A549 (cell line): ENCODE measurements around the gene DSTYK. TPM values are rescaled to one million over a fixed set of nuclear protein-coding genes. Genes with fewer than 3 reads are reported as not detected.

Experiments used
- ATAC-seq, 2 experiments: fragments of 200-7000 bp in 1 of 2; fragments of >200 bp in 1 of 2; cut with Nextera tagmentation in 1 of 2; cut with Tn5 transposase in 1 of 2; 3 replicates each; pipeline versions ENCODE4 v1.8.0 to v1.9.1; 2018 to 2020; ENCODE audit warnings: mild to moderate bottlenecking in 1 of 2, moderate library complexity in 1 of 2
- CTCF ChIA-PET: fragments of 300-600 bp; sonication (Branson Sonifier 250); formaldehyde crosslinking; extraction: SDS; loops from one replicate; lab custom pipeline; 2021; ENCODE audit warnings: antibody characterized with exemption, inconsistent platforms; lab: Yijun Ruan, JAX
- POLR2A ChIA-PET: fragments of 350-600 bp; formaldehyde crosslinking; extraction: SDS; loops from one replicate; lab custom pipeline; 2021; ENCODE audit warnings: antibody characterized with exemption, inconsistent platforms; lab: Yijun Ruan, JAX
- DNase-seq, 2 experiments: peaks; one replicate each; pipeline versions ENCODE4 v3.0.0 to v3.0.0-alpha.2; 2011 to 2016; ENCODE audit warnings: low read depth in 1 of 2, low spot score in 1 of 2
- FAIRE-seq: peaks from 2 replicates; lab custom pipeline; 2011; peaks lifted over from hg19 to GRCh38; lab: Jason Lieb, UNC
- H3K27ac ChIP-seq, 2 experiments: fragments of >200 bp; sonication (Bioruptor Twin); formaldehyde crosslinking; 3 replicates each; pipeline ENCODE4 v1.5.1; 2016 to 2017
- H3K4me1 ChIP-seq: fragments of >200 bp; sonication (Bioruptor Twin); formaldehyde crosslinking; 3 replicates; pipeline ENCODE4 v1.6.1; 2016
- H3K4me2 ChIP-seq: fragments of >200 bp; sonication (Bioruptor Twin); formaldehyde crosslinking; 3 replicates; pipeline ENCODE4 v1.6.1; 2016
- H3K4me3 ChIP-seq: fragments of >200 bp; sonication (Bioruptor Twin); formaldehyde crosslinking; 3 replicates; pipeline ENCODE4 v1.5.1; 2016
- H3K9me3 ChIP-seq: fragments of >200 bp; sonication (Bioruptor Twin); formaldehyde crosslinking; 3 replicates; pipeline ENCODE4 v1.6.1; 2016
- BHLHE40 ChIP-seq: IDR thresholded peaks from 2 replicates; pipeline ENCODE4 v1.6.1; 2012; ENCODE audit warnings: low read depth, low read length, inconsistent platforms
- CBX2 ChIP-seq: fragments of 200-600 bp; sonication (generic); IDR thresholded peaks from 2 replicates; pipeline ENCODE4 v1.6.1; 2016; ENCODE audit warnings: low read depth, mild to moderate bottlenecking, borderline replicate concordance
- CBX8 ChIP-seq: fragments of 200-600 bp; sonication (generic); IDR thresholded peaks from 2 replicates; pipeline ENCODE4 v1.6.1; 2016
- CEBPB ChIP-seq, 2 experiments: fragments of >200 bp in 1 of 2; sonication (Bioruptor Twin) in 1 of 2; formaldehyde crosslinking in 1 of 2; IDR thresholded peaks; 2 replicates each; pipeline ENCODE4 v1.6.1; 2012 to 2016
- CHD2 ChIP-seq: fragments of 150-350 bp; IDR thresholded peaks from 2 replicates; pipeline ENCODE4 v1.6.1; 2014; ENCODE audit warnings: low read length; ENCODE audit not compliant: partially characterized antibody
- CHD4 ChIP-seq: fragments of 200-600 bp; sonication (generic); IDR thresholded peaks from 2 replicates; pipeline ENCODE4 v1.6.1; 2016; ENCODE audit warnings: antibody characterized with exemption, mild to moderate bottlenecking, borderline replicate concordance
- EP300 ChIP-seq, 2 experiments: fragments of >200 bp; sonication (Bioruptor Twin); formaldehyde crosslinking; IDR thresholded peaks; 2 replicates in 1 of 2; 3 replicates in 1 of 2; pipeline ENCODE4 v1.6.1; 2016 to 2017
- ESRRA ChIP-seq: fragments of 150-350 bp; IDR thresholded peaks from 2 replicates; pipeline ENCODE4 v1.6.1; 2014; ENCODE audit warnings: mild to moderate bottlenecking, low read length, borderline replicate concordance
- FOSB ChIP-seq: fragments of 250-450 bp; sonication (Bioruptor Pico); IDR thresholded peaks from 2 replicates; pipeline ENCODE4 v1.5.0; 2020; ENCODE audit warnings: mild to moderate bottlenecking, moderate library complexity
- FOSL2 ChIP-seq, 2 experiments: fragments of 450-650 bp in 1 of 2; fragments of >200 bp in 1 of 2; sonication (Bioruptor Twin) in 1 of 2; formaldehyde crosslinking; IDR thresholded peaks; 2 replicates each; pipeline versions ENCODE4 v1.5.0 to v1.6.1; 2016 to 2020; ENCODE audit warnings: mild to moderate bottlenecking in 1 of 2, moderate library complexity in 1 of 2
- FOXS1 ChIP-seq: fragments of 250-450 bp; sonication (Bioruptor Pico); IDR thresholded peaks from 2 replicates; pipeline ENCODE4 v1.5.0; 2020; ENCODE audit warnings: mild to moderate bottlenecking, moderate library complexity
- GATA3 ChIP-seq: IDR thresholded peaks from 2 replicates; pipeline ENCODE4 v1.6.1; 2012; ENCODE audit warnings: borderline replicate concordance
- HEYL ChIP-seq: fragments of 250-450 bp; sonication (Bioruptor Pico); IDR thresholded peaks from 2 replicates; pipeline ENCODE4 v1.8.0; 2021; ENCODE audit warnings: mild to moderate bottlenecking, moderate library complexity
- JUN ChIP-seq, 2 experiments: fragments of >200 bp; sonication (Bioruptor Twin); formaldehyde crosslinking; IDR thresholded peaks; 2 replicates in 1 of 2; 3 replicates in 1 of 2; pipeline ENCODE4 v1.6.1; 2016 to 2017
- JUNB ChIP-seq: fragments of >200 bp; sonication (Bioruptor Twin); formaldehyde crosslinking; IDR thresholded peaks from 2 replicates; pipeline ENCODE4 v1.6.1; 2016
- KDM1A ChIP-seq: fragments of 200-600 bp; sonication (generic); IDR thresholded peaks from 2 replicates; pipeline ENCODE4 v1.6.1; 2016; ENCODE audit warnings: low read depth, mild to moderate bottlenecking
- MAFK ChIP-seq: fragments of 450-650 bp; IDR thresholded peaks from 2 replicates; pipeline ENCODE4 v1.6.1; 2014; ENCODE audit not compliant: partially characterized antibody
- MYC ChIP-seq: IDR thresholded peaks from 2 replicates; pipeline ENCODE4 v1.6.1; 2012; ENCODE audit warnings: mild to moderate bottlenecking, inconsistent platforms, low read length, improper control_type of control experiment, borderline replicate concordance
- NFE2L2 ChIP-seq: fragments of 150-350 bp; conservative IDR thresholded peaks from 2 replicates; pipeline ENCODE4 v1.6.1; 2014; ENCODE audit warnings: low read length
- POLR2A ChIP-seq: IDR thresholded peaks from 2 replicates; pipeline ENCODE4 v1.6.1; 2012; ENCODE audit warnings: mild to moderate bottlenecking, low read length
- POLR2AphosphoS2 ChIP-seq: conservative IDR thresholded peaks from 2 replicates; pipeline ENCODE4 v1.6.1; 2012; ENCODE audit warnings: low read length, improper control_type of control experiment, inconsistent platforms
- RARB ChIP-seq: fragments of 250-450 bp; sonication (Bioruptor Pico); IDR thresholded peaks from 2 replicates; pipeline ENCODE4 v1.8.0; 2021; ENCODE audit warnings: mild to moderate bottlenecking, moderate library complexity
- RCOR1 ChIP-seq: fragments of 150-350 bp; IDR thresholded peaks from 2 replicates; pipeline ENCODE4 v1.6.1; 2014; ENCODE audit warnings: antibody characterized with exemption, low read length, low read depth
- SMC3 ChIP-seq: fragments of >200 bp; sonication (Bioruptor Twin); formaldehyde crosslinking; IDR thresholded peaks from 3 replicates; pipeline ENCODE4 v1.6.1; 2018; ENCODE audit warnings: inconsistent platforms
- TFCP2L1 ChIP-seq: fragments of 250-450 bp; sonication (Bioruptor Pico); IDR thresholded peaks from 2 replicates; pipeline ENCODE4 v1.5.0; 2021; ENCODE audit warnings: mild to moderate bottlenecking
- ZFP36 ChIP-seq: fragments of 450-650 bp; IDR thresholded peaks from 2 replicates; pipeline ENCODE4 v1.6.1; 2014; ENCODE audit warnings: borderline replicate concordance; ENCODE audit not compliant: partially characterized antibody
- ZSCAN20 ChIP-seq: fragments of 250-450 bp; sonication (Bioruptor Pico); IDR thresholded peaks from 2 replicates; pipeline ENCODE4 v1.8.0; 2022; ENCODE audit warnings: mild to moderate bottlenecking, moderate library complexity
- WGBS: methylation state at CpG from one replicate; pipeline ENCODE4 v1.1.6; 2017; ENCODE audit errors: missing lambda C conversion rate; 5-methylcytosine and 5-hydroxymethylcytosine counted together
- polyA minus RNA-seq: library from RNA; depleted of rRNA, polyadenylated mRNA; stranded (reverse); fragments of >200 nt; gene quantifications from 2 replicates; pipeline ENCODE4 v1.2.3, GENCODE V29; 2011; rRNA and poly(A)+ RNA removed
- polyA plus RNA-seq, 4 experiments: library from polyadenylated mRNA; depleted of rRNA in 3 of 4; stranded (reverse); fragments of >200 nt; fragmentation: RNase III in 1 of 4; extraction: RNeasy Plus Mini Kit Qiagen cat#74134 plus additional on column Dnase treatment in 1 of 4; gene quantifications; 2 replicates in 3 of 4; 3 replicates in 1 of 4; pipeline ENCODE4 v1.2.3, GENCODE V29; 2011 to 2017
- TF ChIP-seq, protein P1 (sequence below): fragments of 150-350 bp; IDR thresholded peaks from 2 replicates; pipeline ENCODE4 v1.6.1; 2014; ENCODE audit warnings: low read depth, mild to moderate bottlenecking, low read length
- TF ChIP-seq, protein P2 (sequence below): fragments of 250-450 bp; sonication (Bioruptor Pico); IDR thresholded peaks from 2 replicates; pipeline ENCODE4 v1.5.0; 2020; ENCODE audit warnings: low read depth, mild to moderate bottlenecking, moderate library complexity
- TF ChIP-seq, protein P3 (sequence below): fragments of >200 bp; sonication (Bioruptor Twin); formaldehyde crosslinking; IDR thresholded peaks from 2 replicates; pipeline ENCODE4 v1.6.1; 2016
- TF ChIP-seq, protein P4 (sequence below): IDR thresholded peaks from 2 replicates; pipeline ENCODE4 v1.6.1; 2012
- TF ChIP-seq, protein P5 (sequence below): fragments of 250-450 bp; sonication (Bioruptor Pico); IDR thresholded peaks from 2 replicates; pipeline ENCODE4 v1.5.0; 2021; ENCODE audit warnings: mild to moderate bottlenecking, moderate library complexity, borderline replicate concordance

The DSTYK gene, protein sequence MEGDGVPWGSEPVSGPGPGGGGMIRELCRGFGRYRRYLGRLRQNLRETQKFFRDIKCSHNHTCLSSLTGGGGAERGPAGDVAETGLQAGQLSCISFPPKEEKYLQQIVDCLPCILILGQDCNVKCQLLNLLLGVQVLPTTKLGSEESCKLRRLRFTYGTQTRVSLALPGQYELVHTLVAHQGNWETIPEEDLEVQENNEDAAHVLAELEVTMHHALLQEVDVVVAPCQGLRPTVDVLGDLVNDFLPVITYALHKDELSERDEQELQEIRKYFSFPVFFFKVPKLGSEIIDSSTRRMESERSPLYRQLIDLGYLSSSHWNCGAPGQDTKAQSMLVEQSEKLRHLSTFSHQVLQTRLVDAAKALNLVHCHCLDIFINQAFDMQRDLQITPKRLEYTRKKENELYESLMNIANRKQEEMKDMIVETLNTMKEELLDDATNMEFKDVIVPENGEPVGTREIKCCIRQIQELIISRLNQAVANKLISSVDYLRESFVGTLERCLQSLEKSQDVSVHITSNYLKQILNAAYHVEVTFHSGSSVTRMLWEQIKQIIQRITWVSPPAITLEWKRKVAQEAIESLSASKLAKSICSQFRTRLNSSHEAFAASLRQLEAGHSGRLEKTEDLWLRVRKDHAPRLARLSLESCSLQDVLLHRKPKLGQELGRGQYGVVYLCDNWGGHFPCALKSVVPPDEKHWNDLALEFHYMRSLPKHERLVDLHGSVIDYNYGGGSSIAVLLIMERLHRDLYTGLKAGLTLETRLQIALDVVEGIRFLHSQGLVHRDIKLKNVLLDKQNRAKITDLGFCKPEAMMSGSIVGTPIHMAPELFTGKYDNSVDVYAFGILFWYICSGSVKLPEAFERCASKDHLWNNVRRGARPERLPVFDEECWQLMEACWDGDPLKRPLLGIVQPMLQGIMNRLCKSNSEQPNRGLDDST
- 8.5 and 9.0 TPM in 2 replicates for polyA plus RNA-seq (2011; rRNA removed)
- polyA plus RNA-seq (2012; cell fraction: cytosol; rRNA removed) = 2.5 and 3.1 TPM in 2 replicates
- polyA plus RNA-seq (2012; cell fraction: nucleus; rRNA removed) = 1.6 and 2.0 TPM in 2 replicates
- polyA plus RNA-seq (2017; fragmentation: RNase III; extraction: RNeasy Plus Mini Kit Qiagen cat#74134 plus additional on column Dnase treatment) = 8.5 to 8.7 TPM (median 8.6 TPM) in 3 replicates
- 10.2 and 10.9 TPM in 2 replicates for polyA minus RNA-seq

DNA sequence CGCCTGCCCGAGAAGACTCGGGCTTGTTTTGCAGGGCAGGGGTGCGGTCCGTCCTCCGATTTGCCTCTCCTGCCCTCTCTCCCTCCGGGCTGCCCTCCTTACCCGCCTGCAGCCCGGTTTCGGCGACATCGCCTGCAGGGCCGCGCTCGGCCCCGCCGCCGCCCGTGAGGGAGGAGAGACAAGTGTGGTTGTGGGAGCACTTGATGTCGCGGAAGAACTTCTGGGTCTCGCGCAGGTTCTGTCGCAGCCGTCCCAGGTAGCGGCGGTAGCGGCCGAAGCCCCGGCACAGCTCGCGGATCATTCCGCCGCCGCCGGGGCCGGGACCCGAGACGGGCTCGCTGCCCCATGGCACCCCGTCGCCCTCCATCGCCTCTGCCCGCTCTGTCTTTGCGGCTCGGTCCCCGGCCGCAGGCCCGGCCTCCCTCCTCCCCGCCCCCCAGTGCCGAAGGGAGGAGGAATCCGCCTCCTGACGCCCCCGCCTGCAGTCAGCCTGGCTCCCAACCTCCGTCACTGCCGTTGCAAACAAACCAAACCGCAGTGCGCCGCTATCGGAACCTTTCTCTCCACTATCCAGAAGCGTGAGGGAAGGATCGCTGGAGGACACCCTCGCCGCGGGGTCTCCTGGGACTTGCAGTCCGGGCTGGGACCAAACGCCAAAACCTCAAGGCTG lies at the start of gene DSTYK:
DSTYK (minus strand) TSS at position 534 of the 670 bp plus-strand sequence; CDS start at position 367, 167 bp downstream.
- peak; percentile 96 to 97 for ATAC-seq
- no peak for FAIRE-seq
- ChIA-PET POLR2A (interaction anchor here (0.6 to 1.5 kb wide), 7 partner anchors 16 to 121 kb away, joined by 3 to 8 read pairs (median 3); partner anchors contain the start of genes RBBP5 and TMCC2), CTCF (interaction anchor here (0.9 to 1.4 kb wide), 4 partner anchors 13 to 89 kb away, joined by 3 to 4 read pairs (median 3); partner anchors contain the start of gene RBBP5)
- peak within 1 kb of the TSS; percentile 98 for H3K4me2 ChIP-seq
- H3K9me3 ChIP-seq = no peaks in the 10 kb centered on the region
- peak; percentile 96 to 97 for DNase-seq
- peak within 1 kb of the TSS; percentile 78 to 96 for H3K27ac ChIP-seq
- WGBS = 0% methylated on average over 18 of the region's 67 CpGs
- peaks cover 7% of the 10 kb centered on the region; the same call in 1 of the 3 replicates for H3K4me1 ChIP-seq
- H3K4me3 ChIP-seq = peak within 1 kb of the TSS; percentile 86
- TF ChIP-seq EP300 (IDR thresholded peaks at IDR 0.05) (no peak), TFCP2L1 (peak; percentile 91), ZFP36 (no peak), KDM1A (no peak), MAFK (no peak), CBX2 (peak; percentile 48; the same call in 1 of the 2 replicates), FOXS1 (CRISPR knock-in tag) (no peak), POLR2A (peak; percentile 84), NFE2L2 (no peak), FOSL2 (IDR thresholded peaks at IDR 0.05) (no peak), FOSL2 (CRISPR knock-in tag; IDR thresholded peaks at IDR 0.05) (no peak; the same call in 1 of the 2 replicates), POLR2AphosphoS2 (no peak), HEYL (no peak), RARB (CRISPR knock-in tag) (no peak), JUNB (no peak), JUN (IDR thresholded peaks at IDR 0.05) (peak; percentile 82 to 94; a peak in 4 of 5 replicates), CEBPB (IDR thresholded peaks at IDR 0.05) (0 out of 4 replicates have a peak, but pooled peaks of 1 of the 2 experiments have one; percentile 29), ZSCAN20 (CRISPR knock-in tag) (no peak), RCOR1 (no peak), FOSB (CRISPR knock-in tag) (no peak), SMC3 (peak; percentile 43), CHD4 (no peak), ESRRA (no peak), BHLHE40 (no peak), CBX8 (no peak), MYC (0 out of 2 replicates have a peak, but pooled peaks have one; percentile 38), GATA3 (0 out of 2 replicates have a peak, but pooled peaks have one; percentile 37), CHD2 (peak; percentile 55)
- TF ChIP-seq, protein P1, sequence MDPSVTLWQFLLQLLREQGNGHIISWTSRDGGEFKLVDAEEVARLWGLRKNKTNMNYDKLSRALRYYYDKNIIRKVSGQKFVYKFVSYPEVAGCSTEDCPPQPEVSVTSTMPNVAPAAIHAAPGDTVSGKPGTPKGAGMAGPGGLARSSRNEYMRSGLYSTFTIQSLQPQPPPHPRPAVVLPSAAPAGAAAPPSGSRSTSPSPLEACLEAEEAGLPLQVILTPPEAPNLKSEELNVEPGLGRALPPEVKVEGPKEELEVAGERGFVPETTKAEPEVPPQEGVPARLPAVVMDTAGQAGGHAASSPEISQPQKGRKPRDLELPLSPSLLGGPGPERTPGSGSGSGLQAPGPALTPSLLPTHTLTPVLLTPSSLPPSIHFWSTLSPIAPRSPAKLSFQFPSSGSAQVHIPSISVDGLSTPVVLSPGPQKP = no peak
- TF ChIP-seq, protein P2, sequence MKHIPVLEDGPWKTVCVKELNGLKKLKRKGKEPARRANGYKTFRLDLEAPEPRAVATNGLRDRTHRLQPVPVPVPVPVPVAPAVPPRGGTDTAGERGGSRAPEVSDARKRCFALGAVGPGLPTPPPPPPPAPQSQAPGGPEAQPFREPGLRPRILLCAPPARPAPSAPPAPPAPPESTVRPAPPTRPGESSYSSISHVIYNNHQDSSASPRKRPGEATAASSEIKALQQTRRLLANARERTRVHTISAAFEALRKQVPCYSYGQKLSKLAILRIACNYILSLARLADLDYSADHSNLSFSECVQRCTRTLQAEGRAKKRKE (CRISPR knock-in tag) = no peak
- TF ChIP-seq, protein P3, sequence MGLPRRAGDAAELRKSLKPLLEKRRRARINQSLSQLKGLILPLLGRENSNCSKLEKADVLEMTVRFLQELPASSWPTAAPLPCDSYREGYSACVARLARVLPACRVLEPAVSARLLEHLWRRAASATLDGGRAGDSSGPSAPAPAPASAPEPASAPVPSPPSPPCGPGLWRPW = no peak
- TF ChIP-seq, protein P4, sequence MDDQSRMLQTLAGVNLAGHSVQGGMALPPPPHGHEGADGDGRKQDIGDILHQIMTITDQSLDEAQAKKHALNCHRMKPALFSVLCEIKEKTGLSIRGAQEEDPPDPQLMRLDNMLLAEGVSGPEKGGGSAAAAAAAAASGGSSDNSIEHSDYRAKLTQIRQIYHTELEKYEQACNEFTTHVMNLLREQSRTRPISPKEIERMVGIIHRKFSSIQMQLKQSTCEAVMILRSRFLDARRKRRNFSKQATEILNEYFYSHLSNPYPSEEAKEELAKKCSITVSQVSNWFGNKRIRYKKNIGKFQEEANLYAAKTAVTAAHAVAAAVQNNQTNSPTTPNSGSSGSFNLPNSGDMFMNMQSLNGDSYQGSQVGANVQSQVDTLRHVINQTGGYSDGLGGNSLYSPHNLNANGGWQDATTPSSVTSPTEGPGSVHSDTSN = peak; percentile 75; the same call in 1 of the 2 replicates
- TF ChIP-seq, protein P5, sequence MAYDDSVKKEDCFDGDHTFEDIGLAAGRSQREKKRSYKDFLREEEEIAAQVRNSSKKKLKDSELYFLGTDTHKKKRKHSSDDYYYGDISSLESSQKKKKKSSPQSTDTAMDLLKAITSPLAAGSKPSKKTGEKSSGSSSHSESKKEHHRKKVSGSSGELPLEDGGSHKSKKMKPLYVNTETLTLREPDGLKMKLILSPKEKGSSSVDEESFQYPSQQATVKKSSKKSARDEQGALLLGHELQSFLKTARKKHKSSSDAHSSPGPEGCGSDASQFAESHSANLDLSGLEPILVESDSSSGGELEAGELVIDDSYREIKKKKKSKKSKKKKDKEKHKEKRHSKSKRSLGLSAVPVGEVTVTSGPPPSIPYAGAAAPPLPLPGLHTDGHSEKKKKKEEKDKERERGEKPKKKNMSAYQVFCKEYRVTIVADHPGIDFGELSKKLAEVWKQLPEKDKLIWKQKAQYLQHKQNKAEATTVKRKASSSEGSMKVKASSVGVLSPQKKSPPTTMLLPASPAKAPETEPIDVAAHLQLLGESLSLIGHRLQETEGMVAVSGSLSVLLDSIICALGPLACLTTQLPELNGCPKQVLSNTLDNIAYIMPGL (CRISPR knock-in tag) = peak; percentile 61; the same call in 1 of the 2 replicates
